Smooth muscle cell (in vitro differentiated cells): Measurements from ENCODE around the gene AGBL4. TPM values are rescaled to one million over a fixed set of nuclear protein-coding genes. Genes with fewer than 3 reads are reported as not detected.
"Not testable (repeated sequence)": the region's sequence is repeated elsewhere in the genome, so short reads cannot be mapped to it uniquely, and the experiment has no call there.

Experiments
- DNase-seq: peaks from one replicate; lab custom pipeline; 2025; ENCODE audit not compliant: unreplicated experiment; lab: John Stamatoyannopoulos, UW
- H2AFZ ChIP-seq: fragments of 200-600 bp; sonication (generic); 2 replicates; pipeline ENCODE4 v1.6.0; 2016; ENCODE audit warnings: antibody characterized with exemption, low read depth, mild to moderate bottlenecking
- H3F3A ChIP-seq: fragments of 200-600 bp; sonication (generic); 2 replicates; pipeline ENCODE4 v1.6.0; 2017; ENCODE audit warnings: antibody characterized with exemption, low read depth
- H3K27ac ChIP-seq: fragments of 200-600 bp; sonication (generic); 2 replicates; pipeline ENCODE4 v1.5.1; 2016; ENCODE audit warnings: low read depth, mild to moderate bottlenecking
- H3K27me3 ChIP-seq: fragments of 200-600 bp; sonication (generic); 2 replicates; pipeline ENCODE4 v1.6.1; 2016; ENCODE audit warnings: low read depth, mild to moderate bottlenecking
- H3K36me3 ChIP-seq: fragments of 200-600 bp; sonication (generic); 2 replicates; pipeline ENCODE4 v1.5.1; 2016; ENCODE audit warnings: low read depth
- H3K4me1 ChIP-seq: fragments of 200-600 bp; sonication (generic); 2 replicates; pipeline ENCODE4 v1.5.1; 2016; ENCODE audit warnings: low read depth
- H3K4me2 ChIP-seq: fragments of 200-600 bp; sonication (generic); 2 replicates; pipeline ENCODE4 v1.6.0; 2016; ENCODE audit warnings: mild to moderate bottlenecking
- H3K4me3 ChIP-seq: fragments of 200-600 bp; sonication (generic); 2 replicates; pipeline ENCODE4 v1.5.1; 2016; ENCODE audit warnings: mild to moderate bottlenecking
- H3K79me2 ChIP-seq: fragments of 200-600 bp; sonication (generic); 2 replicates; pipeline ENCODE4 v1.6.0; 2016; ENCODE audit warnings: low read depth, mild to moderate bottlenecking
- H3K9ac ChIP-seq: fragments of 200-600 bp; sonication (generic); 2 replicates; pipeline ENCODE4 v1.6.0; 2016; ENCODE audit warnings: low read depth
- H3K9me3 ChIP-seq: fragments of 200-600 bp; sonication (generic); replicated peaks from 2 replicates; pipeline ENCODE4 v1.5.1; 2016; ENCODE audit warnings: low read depth
- H4K20me1 ChIP-seq: fragments of 200-600 bp; sonication (generic); 2 replicates; pipeline ENCODE4 v1.6.0; 2016; ENCODE audit warnings: low read depth
- WGBS: methylation state at CpG from one replicate; pipeline ENCODE4 v1.1.7; 2016; ENCODE audit warnings: low lambda C conversion rate; 5-methylcytosine and 5-hydroxymethylcytosine counted together
- polyA plus RNA-seq: library from polyadenylated mRNA; unstranded; fragments of >200 nt; fragmentation: Nextera tagmentation; extraction: Ambion mirVana; gene quantifications from 2 replicates; pipeline ENCODE4 v1.2.1, GENCODE V29; 2016
- total RNA-seq: library from RNA; depleted of rRNA; stranded (reverse); fragments of >200 nt; gene quantifications from 2 replicates; pipeline ENCODE4 v1.2.3, GENCODE V29; 2014
- TF ChIP-seq, protein P1 (sequence below): fragments of 200-600 bp; sonication (generic); IDR thresholded peaks from 2 replicates; pipeline ENCODE4 v1.5.1; 2017; ENCODE audit warnings: borderline replicate concordance, mild to moderate bottlenecking, antibody characterized with exemption; ENCODE audit not compliant: insufficient read depth, poor library complexity, severe bottlenecking

AGBL4 gene
- total and polyA plus RNA-seq, 2 experiments from 2014 or later: 0.29 TPM; not detected in 1

DNA sequence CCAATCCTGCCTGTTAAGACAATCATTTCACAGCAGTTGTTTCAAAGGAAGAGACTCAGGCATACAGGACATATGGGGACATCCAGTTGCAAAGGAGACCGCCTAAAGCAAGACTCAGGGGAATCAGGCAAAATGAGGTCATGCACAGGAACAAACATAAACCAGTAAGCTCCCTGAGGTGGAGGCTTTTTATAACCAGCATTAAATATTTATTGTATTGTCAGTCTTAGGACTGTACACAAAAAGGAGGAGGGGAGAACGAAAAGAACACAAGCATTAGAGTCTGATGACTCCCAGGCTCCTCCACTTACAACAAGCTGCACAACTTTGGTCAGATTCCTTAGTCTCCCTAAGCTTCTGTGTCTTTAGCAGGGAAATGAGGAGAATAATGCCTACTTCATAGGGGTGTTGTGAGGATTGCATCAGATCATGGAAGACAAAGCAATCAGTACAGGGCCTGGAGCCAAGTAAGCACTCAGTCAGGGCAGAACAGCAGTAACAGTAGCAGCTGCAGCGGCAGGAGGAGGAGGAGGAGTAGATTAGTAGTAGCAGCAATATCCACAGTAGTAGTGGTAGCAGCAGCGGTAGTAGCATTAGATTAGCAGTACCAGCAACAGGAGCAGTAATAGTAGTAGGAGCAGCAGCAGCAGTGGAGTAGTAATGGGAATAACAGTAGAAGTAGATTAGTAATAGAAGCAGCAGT, 1497.6 kb downstream of the AGBL4 start:
- DNase-seq: no peak
- Histone ChIP-seq H3K4me1 (peaks cover 5% of the 10 kb centered on the region), H3K27ac (no peak overlapping the region), H3F3A (no peaks in the 10 kb centered on the region), H3K36me3 (no peaks in the 10 kb centered on the region), H3K4me2 (no peak overlapping the region), H3K9me3 (no peaks in the 10 kb centered on the region), H2AFZ (no peak overlapping the region), H3K27me3 (peaks cover 21% of the 10 kb centered on the region), H3K9ac (no peak overlapping the region), H3K79me2 (no peaks in the 10 kb centered on the region), H4K20me1 (no peaks in the 10 kb centered on the region), H3K4me3 (no peak overlapping the region)
- TF ChIP-seq, protein P1, sequence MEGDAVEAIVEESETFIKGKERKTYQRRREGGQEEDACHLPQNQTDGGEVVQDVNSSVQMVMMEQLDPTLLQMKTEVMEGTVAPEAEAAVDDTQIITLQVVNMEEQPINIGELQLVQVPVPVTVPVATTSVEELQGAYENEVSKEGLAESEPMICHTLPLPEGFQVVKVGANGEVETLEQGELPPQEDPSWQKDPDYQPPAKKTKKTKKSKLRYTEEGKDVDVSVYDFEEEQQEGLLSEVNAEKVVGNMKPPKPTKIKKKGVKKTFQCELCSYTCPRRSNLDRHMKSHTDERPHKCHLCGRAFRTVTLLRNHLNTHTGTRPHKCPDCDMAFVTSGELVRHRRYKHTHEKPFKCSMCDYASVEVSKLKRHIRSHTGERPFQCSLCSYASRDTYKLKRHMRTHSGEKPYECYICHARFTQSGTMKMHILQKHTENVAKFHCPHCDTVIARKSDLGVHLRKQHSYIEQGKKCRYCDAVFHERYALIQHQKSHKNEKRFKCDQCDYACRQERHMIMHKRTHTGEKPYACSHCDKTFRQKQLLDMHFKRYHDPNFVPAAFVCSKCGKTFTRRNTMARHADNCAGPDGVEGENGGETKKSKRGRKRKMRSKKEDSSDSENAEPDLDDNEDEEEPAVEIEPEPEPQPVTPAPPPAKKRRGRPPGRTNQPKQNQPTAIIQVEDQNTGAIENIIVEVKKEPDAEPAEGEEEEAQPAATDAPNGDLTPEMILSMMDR: no peak
- WGBS: 68% methylated on average over 4 of the region's 4 CpGs

DNA sequence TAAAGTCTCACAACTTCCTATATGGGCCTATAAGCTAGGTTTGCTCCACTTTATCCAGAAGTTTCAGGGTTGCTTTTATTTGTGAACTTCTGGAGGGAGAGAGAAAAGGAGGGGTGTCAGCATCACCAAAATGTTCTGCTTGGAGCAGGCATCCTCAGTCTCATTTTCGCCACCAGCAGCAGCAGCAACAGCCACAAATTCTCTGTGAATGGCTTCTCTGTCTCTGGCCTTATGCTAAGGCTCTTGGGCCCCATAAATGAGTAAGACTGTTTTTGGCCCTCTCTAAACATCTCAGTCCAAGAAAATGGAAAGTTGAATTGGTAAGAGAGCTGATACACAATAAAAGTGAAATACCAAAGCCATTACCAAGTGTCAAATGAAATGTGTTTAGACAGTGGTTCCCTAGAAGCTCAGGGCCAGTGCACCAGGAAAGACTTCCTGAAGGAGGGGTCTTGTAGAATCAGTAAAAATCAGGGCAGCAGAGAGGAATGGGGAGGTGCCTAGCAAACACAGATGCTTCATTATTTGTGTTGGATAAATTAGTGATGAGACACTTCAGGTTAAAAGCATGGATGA, 1498.8 kb downstream of the AGBL4 start:
- WGBS: 81% methylated on average over 1 of the region's 1 CpG
- Histone ChIP-seq H3K4me1 (peaks cover 5% of the 10 kb centered on the region), H3K79me2 (no peaks in the 10 kb centered on the region), H3K9me3 (no peaks in the 10 kb centered on the region), H3K36me3 (no peaks in the 10 kb centered on the region), H3K27ac (no peak overlapping the region), H3K9ac (no peak overlapping the region), H3F3A (no peaks in the 10 kb centered on the region), H3K4me2 (no peak overlapping the region), H2AFZ (no peak overlapping the region), H3K27me3 (peaks cover 21% of the 10 kb centered on the region), H4K20me1 (no peaks in the 10 kb centered on the region), H3K4me3 (no peak overlapping the region)
- DNase-seq: no peak
- TF ChIP-seq, protein P1: no peak

DNA sequence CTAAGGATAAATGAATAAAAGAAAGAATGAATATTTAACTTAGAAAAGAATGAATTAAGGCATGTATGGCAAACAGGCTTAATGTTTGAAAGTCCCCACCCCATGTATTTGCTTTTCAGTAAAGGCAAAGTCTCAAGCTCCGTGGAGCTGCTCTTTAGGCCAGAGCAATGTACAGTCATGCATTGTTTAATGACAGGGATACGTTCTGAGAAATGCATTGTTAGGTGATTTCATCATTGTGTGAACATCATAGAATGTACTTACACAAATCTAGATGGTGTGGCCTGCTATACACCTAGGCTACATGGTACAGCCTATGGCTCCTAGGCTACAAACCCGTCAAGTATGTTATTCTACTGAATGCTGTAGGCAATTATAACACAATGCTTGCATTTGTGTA, 1500.2 kb downstream of the AGBL4 start:
- Histone ChIP-seq H3K27me3 (peaks cover 10% of the 10 kb centered on the region), H3K4me2 (no peak overlapping the region), H4K20me1 (no peaks in the 10 kb centered on the region), H3K9ac (no peak overlapping the region), H3K27ac (no peak overlapping the region), H2AFZ (no peak overlapping the region), H3K4me1 (peaks cover 5% of the 10 kb centered on the region), H3K79me2 (no peaks in the 10 kb centered on the region), H3F3A (no peaks in the 10 kb centered on the region), H3K36me3 (no peaks in the 10 kb centered on the region), H3K9me3 (no peaks in the 10 kb centered on the region), H3K4me3 (no peak overlapping the region)
- TF ChIP-seq, protein P1: no peak
- DNase-seq: no peak
- 70% methylated on average over 3 of the region's 3 CpGs for WGBS

DNA sequence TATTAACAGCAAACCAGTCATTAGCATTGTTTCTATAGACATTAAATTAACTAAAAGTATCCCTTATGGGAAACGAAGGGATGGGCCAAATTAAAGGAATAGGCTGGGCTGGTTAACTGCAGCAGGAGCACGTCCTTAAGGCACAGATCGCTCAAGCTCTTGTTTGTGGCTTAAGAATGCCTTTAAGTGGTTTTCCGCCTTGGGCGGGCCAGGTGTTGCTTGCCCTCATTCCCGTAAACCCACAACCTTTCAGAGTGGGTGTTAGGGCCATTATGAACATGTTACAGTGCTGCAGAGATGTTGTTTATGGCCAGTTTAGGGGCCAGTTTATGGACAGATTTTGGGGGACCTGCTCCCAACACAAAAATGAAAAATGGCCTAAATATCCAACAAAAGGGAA, 1503.9 kb downstream of the AGBL4 start:
- DNase-seq, H3F3A ChIP-seq, H3K79me2 ChIP-seq, H3K9ac ChIP-seq, H3K27ac ChIP-seq, H3K36me3 ChIP-seq, H3K27me3 ChIP-seq, H2AFZ ChIP-seq, H4K20me1 ChIP-seq, H3K9me3 ChIP-seq, H3K4me3 ChIP-seq, H3K4me1 ChIP-seq, H3K4me2 ChIP-seq: not testable (repeated sequence)
- 86% methylated on average over 6 of the region's 6 CpGs for WGBS
